ENCODE data around the gene IMPACT.

- TF ChIP-seq CTCF (IDR thresholded peaks at IDR 0.05): no peak
- no peak for TF ChIP-seq POLR2A (IDR thresholded peaks at IDR 0.05)
These were observed 31.2 kb upstream of the IMPACT start for GRCh38 chr18:24395049-24395795.
